ENCODE measurements around the gene CLIC4.

Gene CLIC4

GRCh38 chr1:24853649-24854048 is 108.4 kb downstream of the CLIC4 start:
- DNase-seq (ENCODE audit: low spot score), result no peak
- no peak for TF ChIP-seq CTCF (IDR thresholded peaks at IDR 0.05; ENCODE audit: borderline replicate concordance, control extremely low read depth, extremely low read depth, insufficient read depth, missing control alignments)
- in situ Hi-C loops (cut with MboI; ENCODE audit: low sequenced_read_pairs, unreplicated experiment), result loop anchor here (10.0 kb wide), 1 partner anchor 181 kb away; no protein-coding TSS in a partner anchor

GRCh38 chr1:24855474-24855873 is 110.2 kb downstream of the CLIC4 start:
- no peak for TF ChIP-seq CTCF (IDR thresholded peaks at IDR 0.05; ENCODE audit: borderline replicate concordance, control extremely low read depth, extremely low read depth, insufficient read depth, missing control alignments)
- in situ Hi-C loops (cut with MboI; ENCODE audit: low sequenced_read_pairs, unreplicated experiment), result loop anchor here (10.0 kb wide), 1 partner anchor 179 kb away; no protein-coding TSS in a partner anchor
- DNase-seq (ENCODE audit: low spot score), result peak; percentile 17

GRCh38 chr1:24856787-24857506 is 111.7 kb downstream of the CLIC4 start:
- in situ Hi-C loops (cut with MboI; ENCODE audit: low sequenced_read_pairs, unreplicated experiment), result loop anchor here (10.0 kb wide), 1 partner anchor 178 kb away; no protein-coding TSS in a partner anchor
- TF ChIP-seq CTCF (IDR thresholded peaks at IDR 0.05; ENCODE audit: borderline replicate concordance, control extremely low read depth, extremely low read depth, insufficient read depth, missing control alignments), result no peak
- DNase-seq (ENCODE audit: low spot score), result no peak

GRCh38 chr1:24857507-24858133 is 112.4 kb downstream of the CLIC4 start:
- TF ChIP-seq CTCF (IDR thresholded peaks at IDR 0.05; ENCODE audit: borderline replicate concordance, control extremely low read depth, extremely low read depth, insufficient read depth, missing control alignments), result no peak
- peak; percentile 39 for DNase-seq (ENCODE audit: low spot score)
- in situ Hi-C loops (cut with MboI; ENCODE audit: low sequenced_read_pairs, unreplicated experiment), result loop anchor here (10.0 kb wide), 1 partner anchor 177 kb away; no protein-coding TSS in a partner anchor

GRCh38 chr1:24858277-24858676 is 113.0 kb downstream of the CLIC4 start:
- TF ChIP-seq CTCF (IDR thresholded peaks at IDR 0.05; ENCODE audit: borderline replicate concordance, control extremely low read depth, extremely low read depth, insufficient read depth, missing control alignments), result no peak
- in situ Hi-C loops (cut with MboI; ENCODE audit: low sequenced_read_pairs, unreplicated experiment), result loop anchor here (10.0 kb wide), 1 partner anchor 177 kb away; no protein-coding TSS in a partner anchor
- no peak for DNase-seq (ENCODE audit: low spot score)

- in situ Hi-C loops (cut with MboI; ENCODE audit: low sequenced_read_pairs, unreplicated experiment), result loop anchor here (10.0 kb wide), 1 partner anchor 175 kb away; no protein-coding TSS in a partner anchor
- no peak for TF ChIP-seq CTCF (IDR thresholded peaks at IDR 0.05; ENCODE audit: borderline replicate concordance, control extremely low read depth, extremely low read depth, insufficient read depth, missing control alignments)
- no peak for DNase-seq (ENCODE audit: low spot score)
These were observed 114.1 kb downstream of the CLIC4 start for GRCh38 chr1:24859063-24860010.
